Testis (tissue), 2 donors: ENCODE measurements around the gene SLC47A2.
"Not testable (repeated sequence)": the region's sequence is repeated elsewhere in the genome, so short reads cannot be mapped to it uniquely, and the experiment has no call there.

ENCODE experiments used
- CTCF ChIP-seq, 3 experiments: fragments of 450-650 bp in 2 of 3; fragments of 200-600 bp in 1 of 3; sonication (generic) in 1 of 3; IDR thresholded peaks; one replicate each; pipeline ENCODE4 v1.5.1; 2016 to 2019; ENCODE audit warnings: antibody characterized with exemption in 3 of 3, mild to moderate bottlenecking in 2 of 3, moderate library complexity in 1 of 3
- POLR2A ChIP-seq: fragments of 450-650 bp; IDR thresholded peaks from one replicate; pipeline ENCODE4 v1.6.1; 2017; ENCODE audit warnings: antibody characterized with exemption, mild to moderate bottlenecking, moderate library complexity

- not testable (repeated sequence) for TF ChIP-seq CTCF (IDR thresholded peaks at IDR 0.05); POLR2A
These were observed 31.3 kb downstream of the SLC47A2 start for GRCh38 chr17:19684909-19685580.
